ENCODE measurements around the gene CBR1.
A peak's percentile ranks its signal among the peaks of the same experiment; 100 is the strongest.

The CBR1 gene

DNA sequence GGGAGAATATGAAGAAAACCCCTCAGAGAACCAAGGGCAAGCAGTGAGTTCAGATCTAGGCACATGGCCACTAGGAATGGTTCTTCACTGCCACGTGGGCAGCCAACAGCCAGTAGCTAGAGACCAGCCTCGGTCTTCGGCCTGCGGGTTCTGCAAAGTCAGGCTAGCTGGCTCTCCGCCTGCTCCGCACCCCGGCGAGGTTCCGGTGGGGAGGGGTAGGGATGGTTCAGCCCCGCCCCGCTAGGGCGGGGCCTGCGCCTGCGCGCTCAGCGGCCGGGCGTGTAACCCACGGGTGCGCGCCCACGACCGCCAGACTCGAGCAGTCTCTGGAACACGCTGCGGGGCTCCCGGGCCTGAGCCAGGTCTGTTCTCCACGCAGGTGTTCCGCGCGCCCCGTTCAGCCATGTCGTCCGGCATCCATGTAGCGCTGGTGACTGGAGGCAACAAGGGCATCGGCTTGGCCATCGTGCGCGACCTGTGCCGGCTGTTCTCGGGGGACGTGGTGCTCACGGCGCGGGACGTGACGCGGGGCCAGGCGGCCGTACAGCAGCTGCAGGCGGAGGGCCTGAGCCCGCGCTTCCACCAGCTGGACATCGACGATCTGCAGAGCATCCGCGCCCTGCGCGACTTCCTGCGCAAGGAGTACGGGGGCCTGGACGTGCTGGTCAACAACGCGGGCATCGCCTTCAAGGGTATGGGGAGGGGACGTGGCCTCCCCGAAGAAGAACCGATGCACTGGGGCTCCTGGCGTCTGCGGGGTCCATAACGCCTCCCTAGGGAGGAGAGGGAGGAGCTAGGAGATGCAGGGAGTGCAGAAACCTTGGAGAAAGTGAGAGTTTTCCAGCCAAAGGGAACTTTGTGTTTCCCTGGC lies at the start of gene CBR1:
TSS of gene CBR1 (plus strand) at position 312 of the 871 bp plus-strand sequence. CDS start at position 404, 92 bp downstream.
- TF ChIP-seq, protein P1, sequence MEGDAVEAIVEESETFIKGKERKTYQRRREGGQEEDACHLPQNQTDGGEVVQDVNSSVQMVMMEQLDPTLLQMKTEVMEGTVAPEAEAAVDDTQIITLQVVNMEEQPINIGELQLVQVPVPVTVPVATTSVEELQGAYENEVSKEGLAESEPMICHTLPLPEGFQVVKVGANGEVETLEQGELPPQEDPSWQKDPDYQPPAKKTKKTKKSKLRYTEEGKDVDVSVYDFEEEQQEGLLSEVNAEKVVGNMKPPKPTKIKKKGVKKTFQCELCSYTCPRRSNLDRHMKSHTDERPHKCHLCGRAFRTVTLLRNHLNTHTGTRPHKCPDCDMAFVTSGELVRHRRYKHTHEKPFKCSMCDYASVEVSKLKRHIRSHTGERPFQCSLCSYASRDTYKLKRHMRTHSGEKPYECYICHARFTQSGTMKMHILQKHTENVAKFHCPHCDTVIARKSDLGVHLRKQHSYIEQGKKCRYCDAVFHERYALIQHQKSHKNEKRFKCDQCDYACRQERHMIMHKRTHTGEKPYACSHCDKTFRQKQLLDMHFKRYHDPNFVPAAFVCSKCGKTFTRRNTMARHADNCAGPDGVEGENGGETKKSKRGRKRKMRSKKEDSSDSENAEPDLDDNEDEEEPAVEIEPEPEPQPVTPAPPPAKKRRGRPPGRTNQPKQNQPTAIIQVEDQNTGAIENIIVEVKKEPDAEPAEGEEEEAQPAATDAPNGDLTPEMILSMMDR (IDR thresholded peaks at IDR 0.05): peak in 1 of 2 experiments; percentile 14
- Histone ChIP-seq H3K9me3 (no peaks in the 10 kb centered on the region), H3K27ac (peak within 1 kb of the TSS; percentile 76 to 81), H3K4me1 (peaks cover 0 to 41% (median 26%) of the 10 kb centered on the region in 4 donors), H3K4me3 (peak within 1 kb of the TSS; percentile 73 to 94), H3K27me3 (no peaks in the 10 kb centered on the region), H3K36me3 (peaks cover 0 to 33% (median 7%) of the 10 kb centered on the region in 3 donors)
- DNase-seq: peak; percentile 92 to 98
- intact Hi-C loops (cut with DNase I; ENCODE audit: low total_unique reads): loop anchor here (10.0 kb wide), 1 partner anchor 255 kb away; the partner anchor contains the start of gene MORC3

DNA sequence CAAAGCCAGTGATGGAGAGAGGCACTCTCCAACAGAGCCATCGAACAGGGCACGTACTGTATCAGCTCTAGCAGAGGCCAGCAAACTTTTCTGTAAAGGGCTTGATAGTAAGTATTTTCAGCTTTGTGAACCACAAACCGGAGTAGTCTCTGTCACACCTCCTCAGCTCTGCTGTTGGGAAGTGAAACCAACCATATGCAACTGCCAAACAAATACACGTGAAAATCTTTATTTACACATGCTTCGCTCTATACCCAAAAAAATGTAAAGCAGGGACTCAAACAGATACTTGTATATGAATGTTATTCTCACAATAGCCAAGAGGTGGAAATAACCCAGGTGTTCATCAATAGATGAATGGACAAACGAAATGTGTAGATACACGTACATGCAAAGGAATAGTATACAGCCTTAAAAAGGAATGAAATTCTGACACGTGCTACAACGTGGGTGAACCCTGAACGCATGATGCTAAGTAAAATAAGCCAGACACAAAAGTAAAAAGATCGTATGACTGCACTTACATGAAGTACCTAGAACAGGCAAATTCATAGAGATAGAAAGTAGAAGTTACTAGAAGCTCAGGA lies 48.5 kb upstream of the CBR1 start:
- TF ChIP-seq, protein P1 (IDR thresholded peaks at IDR 0.05): no peak
- H3K36me3 ChIP-seq: no peaks in the 10 kb centered on the region

GRCh38 chr21:36022427-36023091 lies 47.3 kb upstream of the CBR1 start:
- TF ChIP-seq, protein P1 (IDR thresholded peaks at IDR 0.05): no peak
- H3K4me1 ChIP-seq: no peaks in the 10 kb centered on the region
- no peaks in the 10 kb centered on the region for H3K9me3 ChIP-seq
- no peak for DNase-seq
- H3K36me3 ChIP-seq: no peaks in the 10 kb centered on the region
- no peak overlapping the region for H3K4me3 ChIP-seq
- intact Hi-C loops (cut with DNase I; ENCODE audit: low total_unique reads): loop anchor here (5.0 kb wide), 1 partner anchor 1275 kb away; no protein-coding TSS in a partner anchor
- H3K27ac ChIP-seq: no peak overlapping the region
- peaks cover 0 to 7% of the 10 kb centered on the region in 2 donors for H3K27me3 ChIP-seq

More for the DNA sequence above, 48.5 kb upstream of the CBR1 start:
- H3K27me3 ChIP-seq: peaks cover 0 to 7% of the 10 kb centered on the region in 2 donors
- no peak overlapping the region for H3K4me3 ChIP-seq
- no peaks in the 10 kb centered on the region for H3K4me1 ChIP-seq
- DNase-seq: no peak
- H3K27ac ChIP-seq: no peak overlapping the region
- intact Hi-C loops (cut with DNase I; ENCODE audit: low total_unique reads): loop anchor here (5.0 kb wide), 1 partner anchor 1274 kb away; no protein-coding TSS in a partner anchor
- no peaks in the 10 kb centered on the region for H3K9me3 ChIP-seq

DNA sequence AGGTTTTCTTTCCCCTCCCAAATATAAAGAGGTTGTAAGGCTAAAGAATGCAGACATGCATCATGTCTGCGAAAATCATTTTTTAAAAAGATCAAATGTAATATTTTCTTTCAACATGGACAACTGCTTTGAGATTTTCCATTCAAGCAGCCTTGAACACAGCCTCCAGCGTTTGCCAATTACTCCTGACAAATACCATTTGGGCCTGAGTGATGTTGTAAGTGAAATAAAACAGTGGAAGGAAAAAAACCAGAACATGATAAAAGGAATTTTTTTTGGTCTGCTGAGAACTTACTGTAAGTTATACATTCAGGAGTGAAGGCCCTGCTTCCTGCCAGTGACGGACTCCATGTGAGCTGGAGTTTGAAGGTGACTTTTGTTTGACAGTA lies 46.7 kb upstream of the CBR1 start:
- H3K27ac ChIP-seq: no peak overlapping the region
- no peaks in the 10 kb centered on the region for H3K4me1 ChIP-seq
- H3K36me3 ChIP-seq: no peaks in the 10 kb centered on the region
- no peak overlapping the region for H3K4me3 ChIP-seq
- no peak for DNase-seq
- intact Hi-C loops (cut with DNase I; ENCODE audit: low total_unique reads): loop anchor here (5.0 kb wide), 1 partner anchor 1276 kb away; no protein-coding TSS in a partner anchor
- TF ChIP-seq, protein P1 (IDR thresholded peaks at IDR 0.05): no peak
- H3K9me3 ChIP-seq: no peaks in the 10 kb centered on the region
- H3K27me3 ChIP-seq: peaks cover 0 to 2% of the 10 kb centered on the region in 2 donors

- no peak overlapping the region for H3K27ac ChIP-seq
- no peak overlapping the region for H3K4me3 ChIP-seq
- no peaks in the 10 kb centered on the region for H3K36me3 ChIP-seq
- no peak for DNase-seq
- H3K4me1 ChIP-seq: no peaks in the 10 kb centered on the region
- H3K27me3 ChIP-seq: no peaks in the 10 kb centered on the region
- intact Hi-C loops (cut with DNase I; ENCODE audit: low total_unique reads): loop anchor here (5.0 kb wide), 1 partner anchor 1277 kb away; no protein-coding TSS in a partner anchor
- H3K9me3 ChIP-seq: no peaks in the 10 kb centered on the region
- TF ChIP-seq, protein P1 (IDR thresholded peaks at IDR 0.05): no peak
Observed at GRCh38 chr21:36024782-36025181, 45.0 kb upstream of the CBR1 start.
